GM04504 (cell line): ENCODE measurements around the gene ZFPM1.
"Not testable (repeated sequence)": the region's sequence is repeated elsewhere in the genome, so short reads cannot be mapped to it uniquely, and the experiment has no call there.

Experiments used
- DNase-seq: peaks from one replicate; pipeline ENCODE4 v3.0.0-alpha.2; 2012; ENCODE audit warnings: low read depth

Gene ZFPM1

DNA sequence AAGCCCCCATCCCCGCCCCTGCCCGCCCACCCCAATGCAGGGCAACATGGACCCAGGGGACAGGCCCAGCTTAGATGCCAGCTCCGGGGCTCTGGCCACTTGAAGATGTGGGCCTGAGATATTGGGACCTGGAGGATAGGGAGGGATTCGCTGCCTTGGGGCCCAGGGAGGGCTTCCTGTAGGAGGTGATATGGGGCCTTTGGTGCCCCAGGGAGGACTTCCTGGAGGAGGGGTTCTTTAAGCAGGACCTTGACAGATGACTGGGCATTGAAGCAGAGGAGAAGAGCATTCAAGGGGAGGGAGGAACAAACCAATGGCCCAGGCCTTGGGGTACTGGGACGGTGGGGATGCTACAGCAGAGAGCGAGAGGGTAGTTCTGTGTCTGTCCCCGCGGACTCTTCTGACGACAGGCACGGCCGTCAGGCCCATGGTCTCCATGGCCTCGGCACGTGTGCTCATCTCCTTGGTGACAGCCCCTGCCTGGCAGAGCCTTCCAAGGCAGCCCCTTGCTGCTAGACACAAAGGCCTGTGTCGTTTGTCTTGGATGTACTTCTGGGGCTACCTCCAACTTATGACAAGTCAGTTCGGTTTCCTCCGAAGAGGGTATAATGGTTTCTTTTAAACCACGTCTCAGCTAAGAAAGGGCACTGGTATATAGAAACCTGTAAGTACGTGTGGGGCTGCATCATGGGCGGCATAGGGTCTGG is 61.6 kb downstream of the ZFPM1 start:
- DNase-seq: no peak

DNA sequence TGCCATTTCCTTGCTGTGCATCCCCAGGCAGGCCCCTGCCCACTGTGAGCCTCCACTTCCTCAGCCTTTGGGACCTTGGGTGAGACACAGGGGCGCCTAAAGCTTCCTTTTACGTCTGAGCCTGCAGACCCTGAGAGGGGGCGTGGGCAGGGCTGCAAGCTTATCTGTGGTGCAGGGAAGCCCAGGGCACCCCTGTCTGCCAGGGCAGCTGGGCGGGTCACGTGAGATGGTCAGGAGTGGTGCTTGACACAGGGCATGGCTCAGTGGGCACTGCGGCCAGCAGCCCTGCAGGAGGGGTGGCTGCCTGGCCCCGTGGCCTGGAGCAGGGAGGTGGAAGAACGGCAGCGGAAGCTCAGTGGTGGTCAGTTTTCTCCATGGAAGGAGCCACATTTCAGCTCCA is 62.3 kb downstream of the ZFPM1 start:
- no peak for DNase-seq

DNA sequence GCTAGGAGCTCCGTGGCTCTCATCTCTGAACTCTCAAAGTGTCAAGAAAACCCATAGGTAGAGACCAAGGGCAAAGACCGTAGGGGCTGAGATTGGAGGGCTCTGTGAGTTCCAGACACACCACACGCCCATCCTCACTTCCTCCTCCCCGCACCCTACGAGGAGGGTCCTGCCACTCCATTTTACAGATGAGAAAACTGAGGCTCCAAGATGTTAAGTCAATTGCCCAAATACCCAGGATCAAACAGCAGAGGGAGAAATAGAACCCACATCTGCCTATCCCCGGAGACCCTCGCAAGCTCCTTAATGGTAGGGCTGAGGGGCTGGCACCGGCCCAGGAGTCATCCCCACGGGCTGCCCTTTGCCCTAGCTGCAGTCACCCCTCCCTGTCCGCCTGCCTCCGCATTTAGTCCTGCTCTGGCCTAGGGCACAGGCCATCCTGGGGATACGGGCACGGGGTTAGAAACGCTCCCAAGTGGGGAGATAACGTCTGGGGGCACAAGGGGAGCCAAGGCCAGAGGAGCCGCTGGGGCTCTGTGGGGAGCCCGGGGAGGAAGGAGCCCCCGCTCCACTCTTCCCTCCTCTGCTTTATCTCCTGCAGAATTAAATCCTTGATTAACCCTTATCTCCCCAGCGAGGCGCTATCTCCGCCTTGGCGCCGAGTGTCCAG is 63.0 kb downstream of the ZFPM1 start:
- no peak for DNase-seq

DNA sequence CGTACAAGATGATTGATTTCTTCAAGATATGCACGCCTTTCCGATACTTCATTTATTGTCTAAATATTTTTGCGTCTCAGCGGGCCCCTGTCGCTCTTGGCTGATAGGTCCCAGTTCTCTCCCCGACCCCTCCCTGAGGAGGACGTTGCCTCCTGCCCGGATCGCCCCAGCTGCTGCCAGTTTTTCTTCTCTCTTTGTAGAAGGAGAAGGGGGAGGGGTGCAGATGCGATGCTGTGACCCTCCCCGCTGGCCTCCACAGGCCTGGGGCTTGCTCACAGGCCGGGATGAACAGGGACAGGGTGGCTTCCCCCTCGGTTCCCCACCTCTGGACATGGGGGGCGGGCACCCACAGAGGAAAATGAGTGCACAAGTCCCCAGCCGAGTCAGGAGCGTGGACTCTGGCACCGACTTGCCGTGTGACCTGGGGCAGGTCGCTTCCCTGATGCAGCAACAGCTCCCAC is 63.6 kb downstream of the ZFPM1 start:
- no peak for DNase-seq

DNA sequence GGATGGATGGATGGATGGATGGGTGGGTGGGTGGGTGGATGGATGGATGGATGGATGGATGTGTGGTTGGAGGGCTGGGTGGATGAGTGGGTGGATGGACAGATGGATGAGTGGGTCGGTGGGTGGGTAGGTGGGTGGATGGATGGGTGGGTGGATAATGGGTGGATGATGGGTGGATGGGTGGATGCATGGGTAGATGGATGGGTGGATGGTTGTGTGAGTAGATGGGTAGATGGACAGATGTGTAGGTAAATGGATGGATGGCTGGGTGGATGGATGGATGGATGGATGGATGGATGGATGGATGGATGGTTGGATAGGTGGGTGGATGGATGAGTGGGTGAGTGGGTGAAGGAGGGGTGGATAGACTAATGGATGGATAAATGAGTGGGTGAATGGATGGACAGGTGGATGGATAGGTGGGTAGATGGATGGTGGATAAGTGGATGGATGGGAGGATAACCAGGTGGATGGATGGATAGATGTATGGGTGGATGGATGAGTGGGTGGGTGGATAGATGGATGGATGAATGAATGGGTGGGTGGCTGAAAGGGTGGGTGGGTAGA is 64.2 kb downstream of the ZFPM1 start:
- DNase-seq: not testable (repeated sequence)

DNA sequence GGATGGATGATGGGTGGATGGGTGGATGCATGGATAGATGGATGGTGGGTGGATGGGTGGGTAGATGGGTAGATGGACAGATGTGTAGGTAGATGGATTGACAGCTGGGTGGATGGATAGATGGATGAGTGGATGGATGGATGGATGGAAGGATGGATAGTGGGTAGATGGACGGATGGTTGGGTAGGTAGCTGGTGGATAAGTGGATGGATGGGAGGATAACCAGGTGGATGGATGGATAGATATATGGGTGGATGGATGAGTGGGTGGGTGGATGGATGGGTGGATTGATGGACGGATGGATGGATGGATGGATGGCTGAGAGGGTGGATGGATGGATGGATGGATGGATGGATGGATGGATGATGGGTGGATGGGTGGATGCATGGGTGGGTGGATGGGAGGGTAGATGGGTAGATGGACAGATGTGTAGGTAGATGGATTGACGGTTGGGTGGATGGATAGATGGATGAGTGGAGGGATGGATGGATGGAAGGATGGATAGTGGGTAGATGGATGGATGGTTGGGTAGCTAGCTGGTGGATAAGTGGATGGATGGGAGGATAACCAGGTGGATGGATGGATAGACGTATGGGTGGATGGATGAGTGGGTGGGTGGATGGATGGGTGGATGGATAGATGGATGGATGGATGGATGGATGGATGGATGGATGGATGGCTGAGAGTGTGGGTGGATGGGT is 65.5 kb downstream of the ZFPM1 start:
- DNase-seq: not testable (repeated sequence)

DNA sequence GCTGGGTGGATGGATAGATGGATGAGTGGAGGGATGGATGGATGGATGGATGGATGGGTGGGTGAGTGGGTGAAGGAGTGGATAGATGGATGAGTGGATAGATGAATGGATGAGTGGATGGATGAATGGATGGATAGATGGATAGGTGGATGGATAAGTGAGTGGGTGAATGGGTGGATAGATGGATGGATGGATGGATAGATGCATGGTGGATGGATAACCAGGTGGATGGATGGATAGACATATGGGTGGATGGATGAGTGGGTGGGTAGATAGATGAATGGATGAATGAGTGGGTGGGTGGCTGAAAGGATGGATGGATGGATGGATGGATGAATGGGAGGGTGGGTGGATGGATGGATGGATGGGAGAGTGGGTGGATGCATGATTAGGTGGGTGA is 66.2 kb downstream of the ZFPM1 start:
- DNase-seq: no peak

DNA sequence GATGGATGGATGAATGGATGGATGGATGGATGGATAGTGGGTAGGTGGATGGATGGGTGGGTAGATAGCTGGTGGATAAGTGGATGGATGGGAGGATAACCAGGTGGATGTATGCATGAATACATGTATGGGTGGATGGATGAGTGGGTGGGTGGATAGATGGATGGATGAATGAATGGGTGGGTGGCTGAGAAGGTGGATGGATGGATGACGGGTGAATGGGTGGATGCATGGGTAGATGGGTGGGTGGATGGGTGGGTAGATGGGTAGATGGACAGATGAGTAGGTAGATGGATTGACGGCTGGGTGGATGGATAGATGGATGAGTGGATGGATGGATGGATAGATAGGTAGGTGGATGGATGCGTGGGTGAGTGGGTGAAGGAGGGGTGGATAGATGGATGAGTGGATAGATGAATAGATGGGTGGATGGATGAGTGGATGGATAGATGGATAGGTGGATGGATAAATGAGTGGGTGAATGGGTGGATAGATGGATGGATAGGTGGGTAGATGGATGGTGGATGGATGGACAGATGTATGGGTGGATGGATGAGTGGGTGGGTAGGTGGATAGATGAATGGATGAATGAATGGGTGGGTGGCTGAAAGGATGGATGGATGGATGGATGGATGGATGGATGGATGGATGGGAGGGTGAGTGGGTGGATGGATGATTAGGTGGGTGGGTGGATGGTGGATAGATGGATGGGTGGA is 67.0 kb downstream of the ZFPM1 start:
- DNase-seq: no peak

DNA sequence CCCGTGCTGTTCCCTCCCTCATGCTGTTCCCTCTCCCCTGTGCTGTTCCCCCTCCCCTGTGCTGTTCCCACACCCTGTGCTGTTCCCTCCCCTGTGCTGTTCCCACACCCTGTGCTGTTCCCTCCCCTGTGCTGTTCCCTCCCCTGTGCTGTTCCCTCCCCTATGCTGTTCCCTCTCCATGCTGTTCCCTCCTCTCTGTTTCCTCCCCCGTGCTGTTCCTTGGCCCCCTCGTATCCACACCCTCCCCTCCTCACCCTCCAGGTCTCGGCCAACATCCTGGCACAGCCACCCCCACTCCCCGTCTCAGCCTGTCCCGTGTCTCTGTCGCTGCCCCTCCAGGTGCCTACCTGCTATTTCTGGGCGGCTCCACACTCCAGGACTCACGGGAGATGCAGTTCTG is 68.6 kb downstream of the ZFPM1 start:
- DNase-seq: no peak

DNA sequence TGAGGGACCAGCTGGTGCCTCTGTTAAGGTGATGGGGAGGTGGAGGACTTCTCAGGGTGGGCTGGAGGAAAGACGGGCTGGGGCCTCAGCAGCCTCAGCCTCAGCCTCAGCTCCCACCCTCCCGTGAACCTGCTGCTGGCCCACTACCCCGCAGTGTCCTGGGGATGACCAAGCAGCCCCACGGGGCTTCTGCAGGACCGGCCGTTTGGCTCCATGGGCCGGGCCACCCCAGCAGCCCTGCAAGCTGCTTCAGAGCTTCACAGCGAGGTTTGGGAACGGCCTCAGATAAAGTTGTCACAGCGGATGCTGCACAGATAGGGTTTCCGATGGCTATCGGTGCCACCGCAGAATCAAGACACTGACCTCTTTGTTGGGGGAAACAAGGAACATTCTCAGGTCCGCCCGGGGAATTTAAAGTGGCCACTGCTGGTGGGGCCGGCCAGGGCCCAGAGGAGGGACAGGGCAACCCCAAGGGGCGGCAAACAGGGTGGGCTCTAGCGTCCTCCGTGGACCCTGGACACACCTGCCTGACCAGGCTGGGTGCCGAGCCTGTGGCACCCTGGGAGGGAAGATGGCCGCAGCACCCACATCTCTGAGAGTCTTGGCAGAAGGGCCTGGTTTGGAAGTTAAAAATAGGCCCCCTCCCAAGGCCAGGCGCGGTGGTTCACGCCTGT is 69.3 kb downstream of the ZFPM1 start:
- no peak for DNase-seq

DNA sequence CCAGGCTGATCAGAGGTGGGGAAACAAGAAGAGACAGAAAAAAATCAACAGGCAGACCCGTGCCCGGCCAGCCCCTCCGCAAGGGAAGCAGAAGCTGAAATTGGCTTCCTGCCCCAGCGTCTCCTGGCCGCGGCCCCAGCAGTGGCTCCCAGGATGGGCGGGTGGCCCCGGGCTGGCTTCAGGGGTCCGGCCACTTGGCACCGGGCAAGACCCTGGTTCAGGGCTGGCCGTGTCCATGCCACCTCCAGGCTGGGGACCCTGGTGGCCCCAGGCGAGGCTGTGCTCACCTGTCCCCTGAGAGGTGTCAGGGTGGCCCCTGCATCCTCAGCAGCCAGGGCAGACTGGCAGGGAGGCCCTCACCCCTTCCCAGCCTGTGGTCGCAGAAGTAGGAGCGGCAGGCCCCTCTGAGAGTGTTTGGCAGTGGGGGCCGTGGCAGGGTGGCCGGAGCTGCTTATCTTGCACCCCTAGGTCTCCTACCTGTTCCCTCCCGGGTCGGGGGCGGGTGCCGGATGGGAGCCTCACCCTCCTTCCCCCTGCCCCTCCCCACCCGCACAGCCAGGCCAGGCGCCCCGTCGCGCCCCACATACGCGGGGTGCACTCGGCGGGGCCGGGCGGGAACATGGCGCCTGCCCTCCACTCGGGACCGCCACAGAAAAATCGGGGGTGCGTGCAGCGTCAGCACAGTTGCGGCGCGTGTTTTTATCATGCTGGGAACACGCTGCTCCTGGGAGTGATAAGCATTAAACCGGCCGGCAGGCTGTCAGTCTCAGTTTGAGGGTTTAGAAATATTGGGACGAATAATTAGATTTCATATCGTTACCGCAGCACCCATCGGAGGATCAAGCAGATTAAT is 70.5 kb downstream of the ZFPM1 start:
- no peak for DNase-seq

DNA sequence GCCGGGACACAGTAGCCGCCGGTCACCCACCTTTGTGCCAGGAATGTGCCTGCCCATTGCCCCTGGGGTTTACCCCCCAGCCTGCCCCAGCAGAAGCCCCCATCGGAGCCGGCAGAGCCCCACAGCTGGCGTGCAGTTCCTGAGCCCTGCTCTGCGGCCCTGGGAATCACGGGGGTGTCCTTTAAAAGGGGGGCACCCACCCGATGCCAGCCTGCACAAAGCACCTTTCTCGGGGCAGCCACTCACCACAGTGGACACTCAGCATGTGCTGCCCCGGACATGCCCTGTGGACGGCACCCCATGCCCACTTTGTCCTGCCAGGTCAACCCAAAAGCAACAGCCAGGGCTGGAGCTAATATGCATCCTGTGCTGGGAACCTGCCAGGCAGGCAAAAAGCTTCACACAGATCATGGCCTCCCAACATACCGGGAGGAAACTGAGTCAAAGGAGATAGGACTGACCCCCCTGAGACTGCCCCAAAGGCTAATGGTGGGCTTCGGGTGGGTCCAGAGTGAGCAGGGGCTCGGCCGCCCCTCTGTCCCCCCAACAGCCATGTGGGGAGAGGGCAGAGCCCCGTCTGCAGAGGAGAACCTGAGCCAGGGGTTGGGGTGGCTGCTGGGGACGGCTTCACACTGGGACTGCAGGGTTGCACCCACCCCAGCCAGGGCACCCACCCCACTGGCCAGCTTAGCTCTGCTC is 71.3 kb downstream of the ZFPM1 start:
- no peak for DNase-seq

DNA sequence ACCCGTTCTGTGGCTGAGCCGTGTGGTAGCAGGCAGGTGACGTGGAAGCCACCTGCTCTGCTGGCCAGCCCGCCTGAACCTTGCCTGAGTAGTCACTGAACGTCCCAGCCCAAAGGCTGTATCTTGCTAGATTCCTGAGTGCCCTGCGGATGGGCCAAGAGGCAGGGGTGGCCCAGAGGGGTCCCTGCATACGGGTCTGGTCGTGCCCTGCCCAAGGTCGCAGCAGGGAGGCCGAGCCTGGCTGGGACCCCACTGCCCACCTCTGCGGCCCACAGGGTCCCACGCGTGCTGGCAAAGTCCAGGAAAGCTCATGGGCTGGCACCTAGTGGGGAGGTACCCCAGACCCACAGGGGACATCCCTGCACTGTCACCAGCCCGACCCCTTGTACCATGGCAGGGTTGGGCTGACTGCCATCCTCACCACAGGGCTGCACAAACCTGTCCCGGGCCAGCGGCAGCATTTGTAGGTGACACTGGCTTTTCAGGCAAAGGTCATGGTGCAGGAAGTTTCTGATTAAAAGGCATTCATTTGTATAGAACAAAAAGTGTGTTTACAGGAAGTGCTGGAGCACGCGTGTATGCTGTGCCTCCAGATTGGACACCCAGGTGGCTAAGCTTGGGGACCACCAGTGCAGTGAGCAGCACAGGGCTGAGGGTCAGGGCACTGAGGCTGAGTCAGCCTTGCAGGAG is 72.0 kb downstream of the ZFPM1 start:
- DNase-seq: no peak

DNA sequence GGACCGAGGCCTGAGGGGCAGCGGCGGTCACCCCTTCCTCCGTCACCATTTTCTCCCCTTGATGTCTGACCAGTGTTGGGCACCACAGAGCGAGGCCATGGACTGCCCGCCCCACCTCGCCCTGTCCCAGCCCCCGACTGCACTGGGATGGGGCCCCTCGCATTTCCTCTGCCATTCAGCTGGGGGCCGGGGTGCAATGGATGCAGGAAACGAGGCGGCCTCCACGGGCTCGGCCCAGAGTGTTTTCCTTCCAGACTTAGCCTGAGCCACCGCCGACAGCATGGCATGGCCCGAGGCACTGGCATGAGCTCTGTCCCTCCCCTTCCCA is 72.5 kb downstream of the ZFPM1 start:
- DNase-seq: no peak

DNA sequence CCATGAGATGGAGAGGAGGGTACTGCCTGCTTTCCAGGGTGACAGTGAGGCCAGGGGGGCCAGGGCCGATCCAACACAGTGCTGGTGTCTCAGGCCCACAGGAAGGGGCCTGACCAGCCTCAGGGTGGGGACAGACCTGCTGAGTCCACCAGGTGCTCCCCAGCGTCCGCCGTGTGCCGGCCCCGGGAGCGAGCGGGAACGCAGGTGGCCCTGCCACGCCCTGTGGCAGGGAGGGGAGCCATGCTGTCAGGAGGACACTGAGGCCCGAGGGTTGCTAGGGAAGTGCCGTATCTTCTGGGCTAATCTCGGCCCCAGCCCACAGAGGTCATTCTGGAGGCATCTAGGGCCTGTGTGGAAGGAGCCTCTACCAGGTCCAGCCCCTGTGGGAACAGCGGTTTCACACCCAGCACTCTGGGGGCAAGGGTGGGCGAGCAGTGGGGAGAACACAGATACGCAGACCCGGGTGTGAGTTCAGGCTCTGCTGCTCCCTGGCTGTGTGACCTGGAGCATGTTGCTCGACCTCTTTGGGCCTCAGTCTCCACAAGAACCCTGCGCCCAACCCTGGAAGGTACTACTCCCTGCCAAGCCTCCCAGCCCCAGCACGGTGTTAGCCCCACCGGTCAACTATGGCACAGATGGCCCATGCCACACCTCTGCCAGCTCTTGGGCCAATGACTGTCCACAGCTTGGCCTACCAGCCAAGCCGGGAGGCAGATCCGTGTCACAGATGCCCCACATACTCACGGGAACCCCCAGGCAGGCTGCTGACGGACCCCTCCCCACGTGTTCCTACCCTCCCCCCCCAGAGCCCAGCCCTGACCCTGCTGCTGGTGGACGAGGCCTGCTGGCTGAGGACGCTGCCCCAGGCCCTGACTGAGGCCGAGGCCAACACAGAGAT is 73.2 kb downstream of the ZFPM1 start:
- DNase-seq: no peak

DNA sequence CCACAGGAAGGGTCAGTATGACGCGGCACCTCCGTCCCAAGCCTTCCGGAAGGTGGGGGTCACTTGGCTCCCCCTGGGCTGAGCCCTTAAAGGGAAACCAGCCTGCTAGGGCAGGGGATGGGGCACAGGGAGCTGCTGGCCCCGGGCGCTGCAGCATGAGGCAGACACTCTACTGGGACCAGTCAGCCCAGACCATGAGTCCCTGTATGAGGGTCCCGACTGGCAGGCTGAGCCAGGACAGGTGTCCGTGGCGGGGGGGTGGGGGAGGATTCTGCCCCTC is 73.8 kb downstream of the ZFPM1 start:
- DNase-seq: no peak

DNA sequence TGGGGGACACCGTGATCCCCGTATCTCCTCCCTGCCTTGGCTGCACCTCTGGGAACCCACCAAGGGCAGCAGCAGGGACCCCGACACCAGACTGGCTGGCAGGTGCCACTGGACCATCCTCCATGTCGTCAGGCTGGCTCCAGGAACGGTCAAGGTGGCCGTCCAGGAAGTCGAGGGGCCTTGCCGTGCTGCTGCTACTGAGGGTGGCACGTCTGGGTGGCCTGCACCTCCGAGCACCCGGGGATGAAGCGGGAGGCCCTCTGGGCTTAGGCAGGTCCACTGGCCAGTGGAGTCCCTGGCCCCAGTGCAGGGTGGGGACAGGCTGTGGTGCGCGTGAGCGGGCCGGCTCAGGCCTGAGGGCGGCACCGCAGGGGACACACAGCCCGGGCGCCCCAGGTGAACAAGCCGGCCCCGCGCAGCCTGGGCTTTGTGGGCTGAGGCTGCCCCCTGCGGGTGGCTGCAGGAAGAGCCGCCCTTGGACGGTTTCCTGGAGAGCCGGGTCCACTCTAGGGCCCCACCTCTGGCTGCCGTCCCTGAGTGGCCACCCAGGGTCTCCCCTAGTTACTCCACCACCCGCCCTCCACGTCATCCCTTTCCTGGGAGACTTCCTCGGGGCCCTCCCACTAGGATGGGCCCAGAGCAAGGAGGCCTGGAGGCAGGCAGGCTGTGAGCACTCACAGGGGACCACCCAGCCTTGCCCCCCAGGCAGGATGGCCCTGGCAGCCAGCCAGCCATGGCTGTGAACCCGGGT is 74.3 kb downstream of the ZFPM1 start:
- DNase-seq: no peak
